K562 (cell line): Measurements from ENCODE around the gene ITGB6. TPM values are rescaled to one million over a fixed set of nuclear protein-coding genes. Genes with fewer than 3 reads are reported as not detected.

ENCODE experiments used
- ATAC-seq: fragments of 200-7000 bp; cut with Tn5 transposase; 3 replicates; pipeline ENCODE4 v1.9.1; 2020; ENCODE audit warnings: moderate library complexity
- BruUV-seq: library from RNA; stranded (reverse); fragments of 400-500 nt; replicated peaks from 2 replicates; lab custom pipeline; 2021; lab: Mats Ljungman, UMichigan
- CTCF ChIA-PET: fragments of 300-600 bp; formaldehyde crosslinking; extraction: SDS; loops from one replicate; lab custom pipeline; 2021; ENCODE audit warnings: low intra/inter-chr PET ratio; lab: Yijun Ruan, JAX
- POLR2A ChIA-PET: fragments of 300-600, 350-650 bp; sonication (Branson Sonifier 250); formaldehyde crosslinking; extraction: SDS; loops from one replicate; lab custom pipeline; 2021; ENCODE audit warnings: antibody characterized with exemption, inconsistent platforms; lab: Yijun Ruan, JAX
- DNase-seq, 4 experiments: peaks; one replicate each; pipeline versions ENCODE4 v3.0.0 to v3.0.0-alpha.2; 2011 to 2018; ENCODE audit warnings: low spot score in 3 of 4, mixed read lengths in 3 of 4; ENCODE audit errors: extremely low read depth in 1 of 4
- FAIRE-seq: peaks from 2 replicates; lab custom pipeline; 2011; peaks lifted over from hg19 to GRCh38; lab: Jason Lieb, UNC
- H2AFZ ChIP-seq: 2 replicates; pipeline ENCODE4 v1.6.0; 2011; ENCODE audit warnings: low read depth, low read length, control low read depth, inconsistent platforms
- H3K27ac ChIP-seq: fragments of 200-600 bp; 3 replicates; pipeline ENCODE4 v1.8.0; 2011; ENCODE audit warnings: low read depth, mild to moderate bottlenecking, control low read depth, inconsistent platforms, low read length, moderate library complexity, mixed read lengths; ENCODE audit errors: extremely low read depth
- H3K27me3 ChIP-seq, 2 experiments: fragments of 300-600 bp in 1 of 2; 2 replicates in 1 of 2; 3 replicates in 1 of 2; pipeline versions ENCODE4 v1.6.0 to v1.8.0; 2011; ENCODE audit warnings: inconsistent platforms in 2 of 2, low read length in 2 of 2, mild to moderate bottlenecking in 1 of 2, mixed read lengths in 1 of 2, moderate library complexity in 1 of 2; ENCODE audit not compliant: control insufficient read depth in 2 of 2, insufficient read depth in 2 of 2
- H3K36me3 ChIP-seq: fragments of 300-600 bp; 3 replicates; pipeline ENCODE4 v1.8.0; 2011; ENCODE audit warnings: mild to moderate bottlenecking, low read length, inconsistent platforms; ENCODE audit not compliant: control insufficient read depth, insufficient read depth
- H3K4me1 ChIP-seq, 2 experiments: fragments of 200-600 bp in 1 of 2; replicated peaks in 1 of 2; 2 replicates in 1 of 2; 3 replicates in 1 of 2; pipeline versions ENCODE4 v1.5.1 to v1.8.0; 2011; ENCODE audit warnings: inconsistent platforms in 2 of 2, low read length in 2 of 2, mild to moderate bottlenecking in 1 of 2, mixed read lengths in 1 of 2, moderate library complexity in 1 of 2; ENCODE audit not compliant: control insufficient read depth in 2 of 2, insufficient read depth in 2 of 2
- H3K4me2 ChIP-seq: 2 replicates; pipeline ENCODE4 v1.6.1; 2011; ENCODE audit warnings: low read length, control low read depth, inconsistent platforms, mixed read lengths; ENCODE audit not compliant: insufficient read depth
- H3K4me3 ChIP-seq: fragments of 200-600 bp; sonication (generic), shearing (Covaris generic); 2 replicates; pipeline ENCODE4 v1.5.1; 2016; ENCODE audit warnings: control low read depth, inconsistent platforms
- H3K79me2 ChIP-seq: fragments of 200-600 bp; 3 replicates; pipeline ENCODE4 v1.8.0; 2011; ENCODE audit warnings: low read length, inconsistent platforms; ENCODE audit not compliant: control insufficient read depth, insufficient read depth
- H3K9ac ChIP-seq, 2 experiments: 2 replicates each; pipeline versions ENCODE4 v1.6.0 to v1.6.1; 2011; ENCODE audit warnings: low read depth in 2 of 2, low read length in 2 of 2, control low read depth in 1 of 2, inconsistent platforms in 1 of 2, mild to moderate bottlenecking in 1 of 2, mixed read lengths in 1 of 2; ENCODE audit not compliant: insufficient read depth in 1 of 2
- H3K9me1 ChIP-seq: one replicate; pipeline ENCODE4 v1.6.0; 2011; ENCODE audit warnings: inconsistent platforms, mild to moderate bottlenecking, low read length, moderate library complexity; ENCODE audit not compliant: control insufficient read depth, insufficient read depth
- H3K9me3 ChIP-seq: replicated peaks from 2 replicates; pipeline ENCODE4 v1.5.1; 2011; ENCODE audit warnings: low read depth, low read length, inconsistent platforms; ENCODE audit not compliant: control insufficient read depth, insufficient read depth
- H4K20me1 ChIP-seq: replicated peaks from 2 replicates; pipeline ENCODE4 v1.6.1; 2011; ENCODE audit warnings: low read length, inconsistent platforms, mixed read lengths; ENCODE audit not compliant: control insufficient read depth, insufficient read depth
- CLOCK ChIP-seq: fragments of 250-450 bp; sonication (Bioruptor Pico); IDR thresholded peaks from 2 replicates; pipeline ENCODE4 v1.4.0; 2020; ENCODE audit warnings: mild to moderate bottlenecking, moderate library complexity, borderline replicate concordance
- CTBP1 ChIP-seq: fragments of 450-650 bp; IDR thresholded peaks from 2 replicates; pipeline ENCODE4 v1.6.1; 2016; ENCODE audit warnings: borderline replicate concordance
- E2F6 ChIP-seq, 2 experiments: IDR thresholded peaks; 2 replicates each; pipeline ENCODE4 v1.6.1; 2011; ENCODE audit warnings: borderline replicate concordance in 1 of 2, control low read depth in 1 of 2, low read depth in 1 of 2, low read length in 1 of 2, mild to moderate bottlenecking in 1 of 2, mixed read lengths in 1 of 2, moderate library complexity in 1 of 2; ENCODE audit not compliant: insufficient read depth in 1 of 2, insufficient read length in 1 of 2, poor library complexity in 1 of 2, severe bottlenecking in 1 of 2; ENCODE audit errors: extremely low read depth in 1 of 2
- MCM2 ChIP-seq: fragments of 450-650 bp; IDR thresholded peaks from 2 replicates; pipeline ENCODE4 v1.6.1; 2017; ENCODE audit warnings: low read depth, mild to moderate bottlenecking
- RBBP5 ChIP-seq: fragments of 200-600 bp; sonication (generic); IDR thresholded peaks from 2 replicates; pipeline ENCODE4 v1.6.1; 2012; ENCODE audit warnings: borderline replicate concordance, mild to moderate bottlenecking, low read length, control low read depth, inconsistent platforms; ENCODE audit not compliant: insufficient read depth, poor library complexity, severe bottlenecking
- SIN3B ChIP-seq: fragments of 450-650 bp; IDR thresholded peaks from 2 replicates; pipeline ENCODE4 v1.6.1; 2017; ENCODE audit warnings: low read depth, mild to moderate bottlenecking, moderate library complexity
- ZBED1 ChIP-seq: IDR thresholded peaks from 2 replicates; pipeline ENCODE4 v1.6.1; 2014
- ZBTB33 ChIP-seq: sonication (generic); formaldehyde crosslinking; IDR thresholded peaks from 2 replicates; pipeline ENCODE4 v1.8.1; 2023; ENCODE audit warnings: mild to moderate bottlenecking, missing genetic modification reagents
- ZNF282 ChIP-seq: sonication (generic); formaldehyde crosslinking; IDR thresholded peaks from 2 replicates; pipeline ENCODE4 v1.8.1; 2023; ENCODE audit warnings: missing genetic modification reagents
- ZNF76 ChIP-seq: fragments of 250-450 bp; sonication (Bioruptor Pico); IDR thresholded peaks from 2 replicates; pipeline ENCODE4 v1.4.0; 2020; ENCODE audit warnings: mild to moderate bottlenecking, moderate library complexity, borderline replicate concordance
- WGBS: fragments of 100-300 bp; shearing (Covaris generic); methylation state at CpG from one replicate; pipeline ENCODE4 v1.1.6; 2016; ENCODE audit warnings: low coverage, mixed read lengths; ENCODE audit not compliant: insufficient coverage; ENCODE audit errors: missing lambda C conversion rate; 5-methylcytosine and 5-hydroxymethylcytosine counted together
- in situ Hi-C: fragments of 300-500 bp; cut with MboI; formaldehyde crosslinking; loops from 4 replicates; pipeline ENCODE4 v1.15.0; 2018; ENCODE audit warnings: inconsistent platforms, mixed read lengths
- intact Hi-C: fragments of 100-400 bp; cut with micrococcal nuclease; formaldehyde crosslinking; loops from 2 replicates; pipeline ENCODE4 v1.14.2; 2022
- polyA plus RNA-seq, 8 experiments: library from polyadenylated mRNA; depleted of rRNA in 4 of 8; stranded (reverse) in 5 of 8; unstranded in 3 of 8; fragments of >200 nt; fragmentation: Nextera tagmentation in 2 of 8; fragmentation: Illumina TruSeq in 1 of 8; extraction: Ambion mirVana in 2 of 8; extraction: Trizol in 1 of 8; gene quantifications; 2 replicates each; pipeline versions ENCODE4 v1.2.1 to v1.2.3, GENCODE V29; 2011 to 2014; ENCODE audit warnings: inconsistent platforms in 1 of 8, missing spikeins in 1 of 8
- total RNA-seq, 7 experiments: library from RNA; depleted of rRNA in 6 of 7; stranded (reverse); fragments of >200 nt in 6 of 7; fragmentation: Illumina TruSeq in 2 of 7; extraction: Trizol in 2 of 7; gene quantifications; 2 replicates each; pipeline versions ENCODE4 v1.2.1 to v1.2.3, GENCODE V29; 2011 to 2021; ENCODE audit warnings: low replicate concordance in 1 of 7

ITGB6 gene
- total and polyA plus RNA-seq, 9 of the 15 experiments (the other 6 are each of a cell fraction or from before 2014, with no cell fraction given) = 0.18 TPM; not detected in 8

GRCh38 chr2:160061533-160061932 lies 138.5 kb downstream of the ITGB6 start:
- H3K9me3 ChIP-seq = no peaks in the 10 kb centered on the region
- no TSS peak for BruUV-seq
- H3K4me2 ChIP-seq = no peak overlapping the region
- TF ChIP-seq CTBP1 (no peak), E2F6 (IDR thresholded peaks at IDR 0.05; ENCODE audit: borderline replicate concordance in 1 of 2, extremely low read depth in 1 of 2, insufficient read depth in 1 of 2, insufficient read length in 1 of 2, low read depth in 1 of 2, low read length in 1 of 2, poor library complexity in 1 of 2, severe bottlenecking in 1 of 2) (no peak), MCM2 (no peak), RBBP5 (no peak), CLOCK (CRISPR knock-in tag) (no peak), ZBTB33 (CRISPR knock-in tag) (no peak), SIN3B (no peak), ZNF76 (CRISPR knock-in tag) (no peak), ZNF282 (no peak), ZBED1 (no peak)
- no peak for ATAC-seq
- in situ Hi-C loops = no loop called here
- intact Hi-C loops = no loop called here
- no peaks in the 10 kb centered on the region for H3K9me1 ChIP-seq
- WGBS = 1% methylated on average over 18 of the region's 18 CpGs
- peaks cover 0 to 7% of the 10 kb centered on the region in 2 experiments; a peak in 1 of 5 replicates for H3K4me1 ChIP-seq
- CTCF ChIA-PET = no interaction called here
- no peaks in the 10 kb centered on the region for H4K20me1 ChIP-seq
- no peaks in the 10 kb centered on the region for H3K79me2 ChIP-seq
- no peak overlapping the region for H2AFZ ChIP-seq
- no peak for DNase-seq
- H3K27me3 ChIP-seq = peaks cover 21 to 31% of the 10 kb centered on the region in 2 experiments; a peak in 3 of 5 replicates
- H3K27ac ChIP-seq = no peak overlapping the region
- no peaks in the 10 kb centered on the region for H3K36me3 ChIP-seq
- no peak overlapping the region for H3K4me3 ChIP-seq
- POLR2A ChIA-PET = no interaction called here
- no peak for FAIRE-seq
- no peak overlapping the region for H3K9ac ChIP-seq
